Kidney (tissue), 14 donors: ENCODE results near the gene RTN4IP1. TPM values are rescaled to one million over a fixed set of nuclear protein-coding genes. Genes with fewer than 3 reads are reported as not detected.

Experiments
- DNase-seq, 5 donors: peaks; one replicate each; pipeline ENCODE4 v3.0.0-alpha.2; 2013 to 2020
- FAIRE-seq: peaks from 2 replicates; lab custom pipeline; 2012; peaks lifted over from hg19 to GRCh38; lab: Jason Lieb, UNC
- H3K27ac ChIP-seq, 2 donors: one replicate each; pipeline ENCODE4 v1.7.0; 2013; ENCODE audit warnings: low read depth in 2 of 2, low read length in 2 of 2, inconsistent platforms in 1 of 2
- H3K27me3 ChIP-seq: one replicate; pipeline ENCODE4 v1.7.1; 2013; ENCODE audit warnings: low read length, inconsistent platforms; ENCODE audit not compliant: control insufficient read depth, insufficient read depth
- H3K36me3 ChIP-seq, 3 donors: one replicate each; pipeline versions ENCODE4 v1.7.0 to v1.7.1; 2013; ENCODE audit warnings: low read length in 3 of 3, control low read depth in 1 of 3, inconsistent platforms in 1 of 3; ENCODE audit not compliant: insufficient read depth in 3 of 3, control insufficient read depth in 2 of 3
- H3K4me1 ChIP-seq, 3 donors: one replicate each; pipeline versions ENCODE4 v1.7.0 to v1.7.1; 2013; ENCODE audit warnings: low read length in 3 of 3, inconsistent platforms in 1 of 3, low read depth in 1 of 3; ENCODE audit not compliant: control insufficient read depth in 2 of 3, insufficient read depth in 2 of 3
- H3K4me3 ChIP-seq, 3 donors: one replicate each; pipeline versions ENCODE4 v1.7.0 to v1.8.1; 2013; ENCODE audit warnings: low read length in 3 of 3, control low read depth in 1 of 3, inconsistent platforms in 1 of 3
- H3K9ac ChIP-seq, 3 donors: one replicate each; pipeline versions ENCODE4 v1.7.0 to v1.7.1; 2013; ENCODE audit warnings: low read length in 3 of 3, control low read depth in 1 of 3, inconsistent platforms in 1 of 3
- H3K9me3 ChIP-seq, 3 donors: one replicate each; pipeline versions ENCODE4 v1.7.0 to v1.7.1; 2013; ENCODE audit warnings: low read length in 3 of 3, control low read depth in 1 of 3, inconsistent platforms in 1 of 3; ENCODE audit not compliant: control insufficient read depth in 2 of 3, insufficient read depth in 1 of 3
- intact Hi-C: fragments of 100-400 bp; cut with DNase I; formaldehyde crosslinking; loops from one replicate; pipeline ENCODE4 v1.11.1; 2022
- polyA plus RNA-seq: library from polyadenylated mRNA; stranded (reverse); fragments of 350-450 nt; fragmentation: Illumina TruSeq; extraction: RNeasy Lipid Tissue Mini Kit (QIAGEN cat#74804); gene quantifications from one replicate; pipeline ENCODE4 v1.2.3, GENCODE V29; 2014; ENCODE audit warnings: low read depth, low replicate concordance; ENCODE audit not compliant: insufficient read depth
- total RNA-seq: library from RNA; stranded (reverse); fragmentation: NEBNext Ultra II Directional; extraction: Animal tissue kit (Norgen Biotek cat#: 25700); gene quantifications from one replicate; pipeline ENCODE4 v1.2.1, GENCODE V29; 2021
- TF ChIP-seq, protein P1 (sequence below): IDR thresholded peaks from 3 replicates; pipeline ENCODE4 v1.5.1; 2012; ENCODE audit warnings: mild to moderate bottlenecking, moderate library complexity, borderline replicate concordance; ENCODE audit not compliant: insufficient read depth; ENCODE audit errors: extremely low read depth
- donor health status: control.
- donor health status: control.
- donor health status: control.
- donor health status: control.
- donor health status: control.
- donor health status: DM: yes; HTN: yes; CAD: no.
- donor health status: Normal renal cell carcinoma (clear cell type).

RTN4IP1 gene
- total and polyA plus RNA-seq, 2 donors from 2014 or later: 8.9 to 19.3 TPM

GRCh38 chr6:106540907-106541306 is 88.4 kb downstream of the RTN4IP1 start:
- no peak for FAIRE-seq
- TF ChIP-seq, protein P1, sequence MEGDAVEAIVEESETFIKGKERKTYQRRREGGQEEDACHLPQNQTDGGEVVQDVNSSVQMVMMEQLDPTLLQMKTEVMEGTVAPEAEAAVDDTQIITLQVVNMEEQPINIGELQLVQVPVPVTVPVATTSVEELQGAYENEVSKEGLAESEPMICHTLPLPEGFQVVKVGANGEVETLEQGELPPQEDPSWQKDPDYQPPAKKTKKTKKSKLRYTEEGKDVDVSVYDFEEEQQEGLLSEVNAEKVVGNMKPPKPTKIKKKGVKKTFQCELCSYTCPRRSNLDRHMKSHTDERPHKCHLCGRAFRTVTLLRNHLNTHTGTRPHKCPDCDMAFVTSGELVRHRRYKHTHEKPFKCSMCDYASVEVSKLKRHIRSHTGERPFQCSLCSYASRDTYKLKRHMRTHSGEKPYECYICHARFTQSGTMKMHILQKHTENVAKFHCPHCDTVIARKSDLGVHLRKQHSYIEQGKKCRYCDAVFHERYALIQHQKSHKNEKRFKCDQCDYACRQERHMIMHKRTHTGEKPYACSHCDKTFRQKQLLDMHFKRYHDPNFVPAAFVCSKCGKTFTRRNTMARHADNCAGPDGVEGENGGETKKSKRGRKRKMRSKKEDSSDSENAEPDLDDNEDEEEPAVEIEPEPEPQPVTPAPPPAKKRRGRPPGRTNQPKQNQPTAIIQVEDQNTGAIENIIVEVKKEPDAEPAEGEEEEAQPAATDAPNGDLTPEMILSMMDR: no peak
- DNase-seq: no peak
- peaks cover 0 to 19% (median 2%) of the 10 kb centered on the region in 3 donors for H3K36me3 ChIP-seq
- H3K4me3 ChIP-seq: no peak overlapping the region
- no peaks in the 10 kb centered on the region for H3K4me1 ChIP-seq
- no peaks in the 10 kb centered on the region for H3K9me3 ChIP-seq
- no peak overlapping the region for H3K27ac ChIP-seq
- H3K9ac ChIP-seq: no peak overlapping the region
- H3K27me3 ChIP-seq: no peaks in the 10 kb centered on the region
- intact Hi-C loops: no loop called here

DNA sequence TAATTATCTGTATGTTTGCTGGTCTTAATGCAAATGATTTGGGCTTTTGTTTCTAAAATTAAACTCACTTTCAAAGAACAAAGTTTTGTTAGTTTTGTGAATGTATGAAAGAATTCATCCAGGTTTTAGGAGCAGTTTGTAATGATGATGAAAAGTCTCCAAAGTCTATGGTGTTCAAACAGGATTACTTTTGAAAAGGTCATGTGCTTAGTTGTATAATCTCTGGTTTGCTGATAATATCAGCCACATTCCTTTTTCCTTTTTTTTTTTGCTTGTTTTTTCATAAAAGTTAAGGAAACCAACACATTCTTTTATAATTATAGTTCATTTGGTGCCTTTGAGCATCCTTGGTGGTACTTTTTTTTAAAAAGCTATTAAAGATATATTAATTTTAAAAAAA is 88.9 kb downstream of the RTN4IP1 start:
- Histone ChIP-seq H3K36me3 (peaks cover 0 to 19% (median 2%) of the 10 kb centered on the region in 3 donors), H3K27me3 (no peaks in the 10 kb centered on the region), H3K9me3 (no peaks in the 10 kb centered on the region), H3K27ac (no peak overlapping the region), H3K4me1 (no peaks in the 10 kb centered on the region), H3K9ac (no peak overlapping the region), H3K4me3 (no peak overlapping the region)
- DNase-seq: no peak
- TF ChIP-seq, protein P1: no peak
- FAIRE-seq: no peak
- intact Hi-C loops: no loop called here

- Histone ChIP-seq H3K4me1 (no peaks in the 10 kb centered on the region), H3K27me3 (no peaks in the 10 kb centered on the region), H3K27ac (no peak overlapping the region), H3K36me3 (peaks cover 0 to 16% (median 2%) of the 10 kb centered on the region in 3 donors), H3K4me3 (no peak overlapping the region), H3K9me3 (no peaks in the 10 kb centered on the region), H3K9ac (no peak overlapping the region)
- TF ChIP-seq, protein P1: no peak
- peak in 1 of 5 donors; percentile 21 for DNase-seq
- intact Hi-C loops: no loop called here
- FAIRE-seq: no peak
Observed at GRCh38 chr6:106539936-106540335, 89.4 kb downstream of the RTN4IP1 start.

- H3K9ac ChIP-seq: no peak overlapping the region
- TF ChIP-seq, protein P1: no peak
- H3K27ac ChIP-seq: no peak overlapping the region
- no peaks in the 10 kb centered on the region for H3K4me1 ChIP-seq
- H3K36me3 ChIP-seq: peaks cover 0 to 2% (median 0%) of the 10 kb centered on the region in 3 donors
- H3K9me3 ChIP-seq: no peaks in the 10 kb centered on the region
- FAIRE-seq (no peak), DNase-seq (no peak)
- intact Hi-C loops: no loop called here
- no peaks in the 10 kb centered on the region for H3K27me3 ChIP-seq
- no peak overlapping the region for H3K4me3 ChIP-seq
Observed at GRCh38 chr6:106538145-106538544, 91.2 kb downstream of the RTN4IP1 start.
